Measurements from ENCODE around the gene ZCCHC3. TPM values are rescaled to one million over a fixed set of nuclear protein-coding genes. Genes with fewer than 3 reads are reported as not detected.

The ZCCHC3 gene
- total RNA-seq, 4 donors from 2014 or later: 13.3 to 29.9 (median 19.7) TPM

DNA sequence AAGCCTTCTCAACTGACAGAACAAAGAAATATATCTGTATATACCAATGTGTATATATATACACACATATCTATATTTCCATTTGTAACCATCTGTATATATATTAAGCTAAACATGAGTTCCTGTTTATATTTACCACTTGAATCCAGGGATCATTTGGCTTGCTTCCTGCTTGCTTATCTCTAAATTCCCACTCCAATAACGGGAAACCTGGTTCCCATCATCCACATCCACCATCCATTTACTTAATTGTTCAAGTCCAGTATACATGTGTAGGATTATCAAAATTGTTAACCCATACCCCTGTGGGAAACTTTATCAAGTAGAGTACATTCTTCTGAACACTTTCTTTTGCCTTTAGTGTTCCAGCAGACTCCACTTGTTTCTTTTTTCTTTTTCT, 15.5 kb downstream of the ZCCHC3 start:
- intact Hi-C loops (cut with DNase I): no loop called here
- no peak overlapping the region for H3K4me3 ChIP-seq
- H3K36me3 ChIP-seq: peaks cover 0 to 10% (median 7%) of the 10 kb centered on the region in 4 donors
- H3K27ac ChIP-seq (replicated peaks in 1 of 4): no peak overlapping the region
- no peaks in the 10 kb centered on the region for H3K27me3 ChIP-seq
- no peak for DNase-seq (ENCODE audit: extremely low spot score)
- H3K9me3 ChIP-seq: no peaks in the 10 kb centered on the region
- TF ChIP-seq POLR2A (IDR thresholded peaks at IDR 0.05; ENCODE audit: low read depth): no peak
- no peak for TF ChIP-seq EP300 (IDR thresholded peaks at IDR 0.05)
- TF ChIP-seq POLR2AphosphoS5 (IDR thresholded peaks at IDR 0.05): no peak
- TF ChIP-seq, protein P1, sequence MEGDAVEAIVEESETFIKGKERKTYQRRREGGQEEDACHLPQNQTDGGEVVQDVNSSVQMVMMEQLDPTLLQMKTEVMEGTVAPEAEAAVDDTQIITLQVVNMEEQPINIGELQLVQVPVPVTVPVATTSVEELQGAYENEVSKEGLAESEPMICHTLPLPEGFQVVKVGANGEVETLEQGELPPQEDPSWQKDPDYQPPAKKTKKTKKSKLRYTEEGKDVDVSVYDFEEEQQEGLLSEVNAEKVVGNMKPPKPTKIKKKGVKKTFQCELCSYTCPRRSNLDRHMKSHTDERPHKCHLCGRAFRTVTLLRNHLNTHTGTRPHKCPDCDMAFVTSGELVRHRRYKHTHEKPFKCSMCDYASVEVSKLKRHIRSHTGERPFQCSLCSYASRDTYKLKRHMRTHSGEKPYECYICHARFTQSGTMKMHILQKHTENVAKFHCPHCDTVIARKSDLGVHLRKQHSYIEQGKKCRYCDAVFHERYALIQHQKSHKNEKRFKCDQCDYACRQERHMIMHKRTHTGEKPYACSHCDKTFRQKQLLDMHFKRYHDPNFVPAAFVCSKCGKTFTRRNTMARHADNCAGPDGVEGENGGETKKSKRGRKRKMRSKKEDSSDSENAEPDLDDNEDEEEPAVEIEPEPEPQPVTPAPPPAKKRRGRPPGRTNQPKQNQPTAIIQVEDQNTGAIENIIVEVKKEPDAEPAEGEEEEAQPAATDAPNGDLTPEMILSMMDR (IDR thresholded peaks at IDR 0.05): no peak
- peaks cover 14 to 25% (median 18%) of the 10 kb centered on the region in 4 donors for H3K4me1 ChIP-seq
- 76% methylated on average over 1 of the region's 1 CpG for WGBS

DNA sequence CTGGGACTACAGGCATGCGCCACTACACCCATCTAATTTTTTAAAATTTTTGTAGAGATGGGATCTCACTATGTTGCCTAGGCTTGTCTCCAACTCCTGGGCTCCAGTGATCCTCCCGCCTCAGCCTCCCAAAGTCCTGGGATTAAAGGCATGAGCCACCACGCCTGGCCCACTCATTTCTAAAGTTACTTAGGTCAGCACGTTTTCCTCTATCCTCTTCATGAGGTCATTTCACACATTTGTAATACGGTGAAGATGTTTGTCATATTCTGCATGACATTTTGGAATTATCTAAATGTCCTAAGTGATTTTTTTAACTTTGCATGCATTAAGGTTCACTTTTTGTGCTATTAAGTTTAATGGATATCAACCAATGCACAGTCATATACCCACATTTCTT, 16.0 kb downstream of the ZCCHC3 start:
- Histone ChIP-seq H3K9me3 (no peaks in the 10 kb centered on the region), H3K4me3 (no peak overlapping the region), H3K27ac (replicated peaks in 1 of 4) (no peak overlapping the region), H3K27me3 (no peaks in the 10 kb centered on the region), H3K4me1 (peaks cover 14 to 25% (median 18%) of the 10 kb centered on the region in 4 donors), H3K36me3 (peaks cover 0 to 15% (median 9%) of the 10 kb centered on the region in 4 donors)
- no peak for TF ChIP-seq POLR2AphosphoS5 (IDR thresholded peaks at IDR 0.05)
- TF ChIP-seq POLR2A (IDR thresholded peaks at IDR 0.05; ENCODE audit: low read depth): no peak
- TF ChIP-seq EP300 (IDR thresholded peaks at IDR 0.05): no peak
- DNase-seq (ENCODE audit: extremely low spot score): no peak
- WGBS: 97% methylated on average over 5 of the region's 5 CpGs
- intact Hi-C loops (cut with DNase I): no loop called here

DNA sequence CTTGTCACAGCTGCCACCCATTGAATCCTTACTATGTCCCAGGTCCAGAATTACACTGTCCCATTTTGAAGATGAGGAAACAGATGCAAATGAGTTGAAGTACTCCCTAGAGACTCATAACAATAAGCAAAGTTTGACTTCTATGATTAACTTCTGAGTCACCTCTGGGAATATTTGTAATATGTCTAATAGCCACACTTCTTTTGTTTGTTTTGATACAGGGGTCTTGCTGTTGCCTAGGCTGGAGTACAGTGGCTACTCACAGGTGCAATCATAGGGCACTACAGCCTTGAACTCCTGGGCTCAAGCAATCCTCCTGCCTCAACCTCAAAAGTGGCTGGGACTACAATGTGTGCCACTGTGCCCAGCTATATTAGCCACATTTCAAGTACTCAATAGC, 16.6 kb downstream of the ZCCHC3 start:
- DNase-seq (ENCODE audit: extremely low spot score): no peak
- Histone ChIP-seq H3K9me3 (no peaks in the 10 kb centered on the region), H3K4me3 (no peak overlapping the region), H3K27ac (replicated peaks in 1 of 4) (no peak overlapping the region), H3K4me1 (peaks cover 14 to 22% (median 18%) of the 10 kb centered on the region in 4 donors), H3K27me3 (no peaks in the 10 kb centered on the region), H3K36me3 (peaks cover 0 to 16% (median 10%) of the 10 kb centered on the region in 4 donors)
- no peak for TF ChIP-seq POLR2AphosphoS5 (IDR thresholded peaks at IDR 0.05)
- TF ChIP-seq, protein P1 (IDR thresholded peaks at IDR 0.05): no peak
- no peak for TF ChIP-seq EP300 (IDR thresholded peaks at IDR 0.05)
- TF ChIP-seq POLR2A (IDR thresholded peaks at IDR 0.05; ENCODE audit: low read depth): no peak
- intact Hi-C loops (cut with DNase I): no loop called here

DNA sequence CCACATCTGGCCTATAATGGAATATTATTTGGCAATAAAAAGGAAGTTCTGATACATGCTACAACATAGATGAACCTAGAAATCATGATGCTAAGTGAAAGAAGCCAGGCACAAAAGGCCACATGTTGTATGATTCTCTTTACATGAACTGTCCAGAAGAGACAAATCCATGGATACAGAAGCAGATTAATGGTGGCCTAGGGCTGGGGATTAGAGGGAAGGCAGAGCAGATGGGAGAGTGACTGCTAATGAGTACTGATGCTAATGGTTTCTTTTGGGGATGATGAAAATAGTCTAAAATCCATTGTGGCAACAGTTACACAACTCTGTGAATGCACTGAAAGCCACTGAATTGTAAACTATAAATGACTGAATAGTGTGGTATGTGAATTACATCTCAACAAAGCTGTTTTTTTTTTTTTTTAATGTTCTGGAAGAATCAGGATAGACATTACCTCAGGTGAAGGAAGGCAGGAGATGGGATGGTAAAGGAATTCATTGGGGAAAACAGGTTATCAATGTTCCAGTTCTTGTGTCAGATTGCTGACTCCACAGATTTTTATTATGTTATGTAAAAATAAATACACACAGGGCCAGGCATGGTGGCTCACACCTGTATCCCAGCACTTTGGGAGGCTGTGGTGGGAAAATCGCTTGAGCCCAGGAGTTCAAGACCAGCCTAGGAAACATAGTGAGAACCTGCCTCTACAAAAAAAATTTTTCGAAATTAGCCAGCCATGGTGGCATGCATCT, 19.1 kb downstream of the ZCCHC3 start:
- H3K4me3 ChIP-seq: no peak overlapping the region
- intact Hi-C loops (cut with DNase I): no loop called here
- no peaks in the 10 kb centered on the region for H3K9me3 ChIP-seq
- TF ChIP-seq EP300 (IDR thresholded peaks at IDR 0.05) (no peak), POLR2A (IDR thresholded peaks at IDR 0.05; ENCODE audit: low read depth) (no peak), POLR2AphosphoS5 (IDR thresholded peaks at IDR 0.05) (no peak)
- TF ChIP-seq, protein P1 (IDR thresholded peaks at IDR 0.05): no peak
- no peaks in the 10 kb centered on the region for H3K4me1 ChIP-seq
- peaks cover 0 to 30% (median 19%) of the 10 kb centered on the region in 4 donors for H3K36me3 ChIP-seq
- WGBS: 88% methylated on average over 2 of the region's 2 CpGs
- H3K27ac ChIP-seq (replicated peaks in 1 of 4): no peak overlapping the region
- no peaks in the 10 kb centered on the region for H3K27me3 ChIP-seq
- DNase-seq (ENCODE audit: extremely low spot score): no peak

DNA sequence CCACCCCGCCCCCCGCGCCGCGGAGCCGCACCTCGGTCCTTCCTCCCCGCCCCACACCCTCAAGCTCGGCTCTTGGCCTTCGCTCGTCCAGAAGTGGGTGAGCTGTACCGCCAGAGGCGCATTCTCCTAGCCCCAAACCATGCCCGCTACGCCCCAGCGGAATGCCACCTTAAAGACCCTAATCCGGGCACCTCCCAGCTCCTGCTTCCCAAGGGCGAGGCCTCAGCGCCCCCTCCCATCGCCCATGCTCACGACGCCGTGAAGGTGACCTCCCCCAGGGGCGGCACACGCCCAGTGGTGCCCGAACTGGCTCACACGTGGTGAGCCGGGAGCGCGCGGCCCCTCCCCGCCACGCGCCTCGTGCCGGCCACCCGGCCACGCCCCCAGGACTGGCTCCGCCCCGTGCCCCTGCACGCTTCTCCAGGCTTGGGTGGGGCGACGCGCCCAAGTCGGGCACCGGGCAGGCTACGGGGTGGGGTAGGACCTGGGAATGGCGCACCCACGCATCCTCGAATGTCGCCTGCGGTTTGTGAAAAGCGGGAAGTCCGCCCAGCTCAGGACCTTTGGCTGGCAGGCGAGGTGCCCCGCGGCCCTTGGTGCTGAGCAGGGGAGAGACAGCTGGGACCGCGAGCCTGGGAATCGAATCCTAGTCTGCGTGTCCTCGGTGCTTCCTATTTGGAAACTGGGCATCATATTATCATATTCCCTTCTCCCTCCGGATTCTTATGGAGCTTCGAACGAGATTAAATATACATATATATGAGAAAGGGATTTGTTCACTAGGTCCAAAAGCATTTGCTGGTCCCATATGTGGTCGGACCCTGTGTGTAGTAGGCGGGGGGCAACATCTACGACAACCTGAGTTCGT, 27.0 kb downstream of the ZCCHC3 start:
- Histone ChIP-seq H3K4me3 (peak overlapping the region; percentile 60 to 97 (median 72)), H3K27me3 (no peaks in the 10 kb centered on the region), H3K4me1 (peaks cover 16 to 53% (median 47%) of the 10 kb centered on the region in 4 donors), H3K27ac (replicated peaks in 1 of 4) (peak overlapping the region; percentile 81 to 98 (median 97)), H3K9me3 (no peaks in the 10 kb centered on the region), H3K36me3 (peaks cover 0 to 17% (median 10%) of the 10 kb centered on the region in 4 donors)
- peak; percentile 96 for DNase-seq (ENCODE audit: extremely low spot score)
- 2% methylated on average over 24 of the region's 69 CpGs for WGBS
- intact Hi-C loops (cut with DNase I): no loop called here
- TF ChIP-seq POLR2A (IDR thresholded peaks at IDR 0.05; ENCODE audit: low read depth) (peak; percentile 66), POLR2AphosphoS5 (IDR thresholded peaks at IDR 0.05) (peak; percentile 91 to 94), EP300 (IDR thresholded peaks at IDR 0.05) (no peak)
- TF ChIP-seq, protein P1 (IDR thresholded peaks at IDR 0.05): peak; percentile 14 to 41 (median 15)

Measured in esophagus muscularis mucosa (tissue), 4 donors.